ENCODE measurements around the gene NBPF3.
"Not testable (repeated sequence)": the region's sequence is repeated elsewhere in the genome, so short reads cannot be mapped to it uniquely, and the experiment has no call there.

GRCh38 chr1:21446647-21447046 lies 6.7 kb downstream of the NBPF3 start:
- TF ChIP-seq CTCF (conservative IDR thresholded peaks at IDR 0.05); ZFX (IDR thresholded peaks at IDR 0.05): not testable (repeated sequence)

All from C4-2B (cell line).